Measurements from ENCODE around the gene SLU7.

GRCh38 chr5:160357861-160358411 is 60.9 kb downstream of the SLU7 start:
- TF ChIP-seq EZH2 (IDR thresholded peaks at IDR 0.05; ENCODE audit: borderline replicate concordance, low read depth, low read length, severe bottlenecking), result no peak
- TF ChIP-seq CTCF (IDR thresholded peaks at IDR 0.05; ENCODE audit: borderline replicate concordance, extremely low read depth, low read length, poor library complexity, severe bottlenecking), result no peak
